ENCODE data around the gene BEND6. TPM values are rescaled to one million over a fixed set of nuclear protein-coding genes. Genes with fewer than 3 reads are reported as not detected.

The BEND6 gene
- total and polyA plus RNA-seq, 2 of the 4 experiments (the other 2 are of a cell fraction): 4.1 to 9.7 TPM

DNA sequence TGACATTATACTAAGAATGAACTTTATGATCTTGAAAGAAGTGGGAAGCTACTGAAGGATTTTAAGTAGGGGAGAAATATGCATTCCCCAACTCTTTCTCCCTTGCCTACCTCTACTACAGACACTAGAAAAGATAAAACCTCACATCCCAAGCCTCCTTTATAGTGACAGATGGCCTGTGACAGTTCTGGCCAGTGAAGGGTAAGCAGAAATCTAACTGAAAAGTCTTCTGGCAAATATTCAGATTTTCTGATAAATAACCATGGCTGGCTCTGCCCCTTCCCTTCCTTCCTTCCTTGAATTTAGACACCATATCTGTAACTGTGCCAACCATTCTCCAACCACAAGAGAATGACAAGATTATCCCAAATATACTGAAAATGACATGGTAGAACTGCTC lies 10.2 kb upstream of the BEND6 start:
- Histone ChIP-seq H3K18ac (ENCODE audit: low read depth, low read length) (no peak overlapping the region), H3K79me1 (ENCODE audit: low read depth in 1 of 2, low read length in 2 of 2) (0 out of 4 replicates have a peak, but pooled peaks cover 5 to 7% of the 10 kb centered on the region in 2 experiments), H2BK20ac (ENCODE audit: low read depth, low read length) (no peak overlapping the region), H3K23ac (ENCODE audit: low read depth, low read length) (no peak overlapping the region), H3K14ac (replicated peaks; ENCODE audit: low read depth, low read length) (no peak overlapping the region), H4K8ac (ENCODE audit: low read depth in 2 of 2, low read length in 2 of 2) (no peak overlapping the region), H2BK120ac (ENCODE audit: low read depth, low read length) (no peak overlapping the region), H2BK15ac (ENCODE audit: low read depth, low read length) (no peak overlapping the region; the same call in 2 of the 3 replicates), H3K4me1 (ENCODE audit: control insufficient read depth, insufficient read depth, low read length) (peaks cover 2% of the 10 kb centered on the region; the same call in 1 of the 2 replicates), H2BK5ac (ENCODE audit: low read depth, low read length, poor library complexity, severe bottlenecking) (no peak overlapping the region), H3K4me2 (ENCODE audit: low read depth, low read length) (no peak overlapping the region), H3K36me3 (ENCODE audit: control insufficient read depth, insufficient read depth, low read length) (peaks cover 4% of the 10 kb centered on the region), H3K4ac (ENCODE audit: low read depth, low read length) (no peak overlapping the region), H3K9me1 (ENCODE audit: insufficient read depth, low read length) (no peaks in the 10 kb centered on the region), H3K27me3 (ENCODE audit: control insufficient read depth, insufficient read depth, low read length) (no peaks in the 10 kb centered on the region), H3K27ac (ENCODE audit: insufficient read depth, low read length) (no peak overlapping the region), H2AFZ (replicated peaks; ENCODE audit: low read length, poor library complexity) (no peak overlapping the region), H2AK5ac (ENCODE audit: low read depth, low read length) (no peak overlapping the region), H4K91ac (ENCODE audit: insufficient read depth, low read depth, low read length) (no peak overlapping the region), H2AK9ac (replicated peaks; ENCODE audit: low read depth, low read length, poor library complexity) (no peak overlapping the region), H4K5ac (ENCODE audit: low read depth, low read length) (no peak overlapping the region; the same call in 1 of the 2 replicates), H3K9ac (ENCODE audit: low read depth, low read length) (no peak overlapping the region), H3K4me3 (ENCODE audit: insufficient read depth, low read depth, low read length) (no peak overlapping the region), H4K20me1 (ENCODE audit: insufficient read depth, low read length) (no peaks in the 10 kb centered on the region), H3K56ac (ENCODE audit: extremely low read depth, insufficient read depth, low read length) (no peak overlapping the region), H3K9me3 (ENCODE audit: control insufficient read depth, insufficient read depth, low read length) (peaks cover 6% of the 10 kb centered on the region)
- TF ChIP-seq CEBPB (IDR thresholded peaks at IDR 0.05; ENCODE audit: low read depth, low read length) (no peak), RCOR1 (IDR thresholded peaks at IDR 0.05; ENCODE audit: insufficient replicate concordance, low read length) (no peak), BHLHE40 (IDR thresholded peaks at IDR 0.05; ENCODE audit: low read depth, low read length) (no peak), MAZ (IDR thresholded peaks at IDR 0.05; ENCODE audit: borderline replicate concordance, low read depth, low read length) (no peak), FOS (IDR thresholded peaks at IDR 0.05; ENCODE audit: low read depth, low read length) (no peak)
- ATAC-seq (ENCODE audit: low read depth) (no peak), DNase-seq (no peak)
- intact Hi-C loops (cut with micrococcal nuclease) (no loop called here), dilution Hi-C loops (cut with HindIII; ENCODE audit: low sequenced_read_pairs, unreplicated experiment) (no loop called here), in situ Hi-C loops (cut with MboI; ENCODE audit: low sequenced_read_pairs) (no loop called here)
- POLR2A ChIA-PET (ENCODE audit: unreplicated experiment): no interaction called here
- CTCF ChIA-PET: no interaction called here
- BruUV-seq (replicated peaks): no TSS peak

All from IMR-90 (cell line).